ENCODE data around the gene TMEM240. TPM values are rescaled to one million over a fixed set of nuclear protein-coding genes. Genes with fewer than 3 reads are reported as not detected.
"Not testable (repeated sequence)": the region's sequence is repeated elsewhere in the genome, so short reads cannot be mapped to it uniquely, and the experiment has no call there.

Gene TMEM240
- total and polyA plus RNA-seq, 10 of the 15 experiments (the other 5 are each of a cell fraction or from before 2014, with no cell fraction given), result 0.17 to 0.49 TPM; not detected in 8

DNA sequence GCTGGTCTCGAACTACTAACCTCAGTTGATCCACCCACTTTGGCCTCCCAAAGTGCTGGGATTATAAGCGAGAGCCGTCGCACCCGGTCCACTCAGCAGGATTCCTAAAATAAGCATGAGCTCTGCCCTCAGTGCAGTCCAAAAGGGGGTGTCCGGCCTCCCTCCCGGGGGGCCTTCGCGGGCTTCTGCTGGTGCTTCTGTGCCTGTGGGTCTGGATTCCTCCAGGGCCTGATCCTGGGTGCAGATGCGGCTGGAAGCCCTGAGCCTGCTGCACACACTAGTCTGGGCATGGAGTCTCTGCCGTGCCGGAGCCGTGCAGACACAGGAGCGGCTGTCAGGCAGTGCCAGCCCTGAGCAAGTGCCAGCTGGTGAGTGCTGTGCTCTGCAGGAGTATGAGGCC lies 23.5 kb downstream of the TMEM240 start:
- H3K4me3 ChIP-seq; SMC1A ChIA-PET (ENCODE audit: uncharacterized antibody, unreplicated experiment); DNase-seq (ENCODE audit: low read depth, low spot score); BruUV-seq (replicated peaks); CTCF ChIA-PET; H3K27me3 ChIP-seq (replicated peaks in 1 of 2; ENCODE audit: control insufficient read depth in 2 of 2, insufficient read depth in 2 of 2, low read length in 1 of 2); in situ Hi-C loops (cut with MboI); intact Hi-C loops (cut with micrococcal nuclease; ENCODE audit: unreplicated experiment); H3K27ac ChIP-seq (ENCODE audit: control insufficient read depth, insufficient read depth); ATAC-seq; POLR2A ChIA-PET; FAIRE-seq; RAD21 ChIA-PET (ENCODE audit: unreplicated experiment); H3K9me3 ChIP-seq (replicated peaks; ENCODE audit: control insufficient read depth, insufficient read depth, low read length); H3K4me2 ChIP-seq (ENCODE audit: control insufficient read depth, insufficient read depth); H2AFZ ChIP-seq (ENCODE audit: control insufficient read depth, low read depth, low read length); H4K20me1 ChIP-seq (ENCODE audit: control insufficient read depth, insufficient read depth); H3K9ac ChIP-seq (ENCODE audit: control insufficient read depth, insufficient read depth, low read length); H3K4me1 ChIP-seq (ENCODE audit: control insufficient read depth, insufficient read depth, low read length): not testable (repeated sequence)
- 99% methylated on average over 14 of the region's 14 CpGs for WGBS (ENCODE audit: insufficient coverage, insufficient replicate concordance, low lambda C conversion rate, missing lambda C conversion rate)
- H3K79me2 ChIP-seq (ENCODE audit: control insufficient read depth, insufficient read depth, low read length), result peaks cover 12% of the 10 kb centered on the region
- peaks cover 0 to 13% of the 10 kb centered on the region in 2 experiments; a peak in 2 of 4 replicates for H3K36me3 ChIP-seq (ENCODE audit: control insufficient read depth in 2 of 2, insufficient read depth in 2 of 2, low read length in 1 of 2)

DNA sequence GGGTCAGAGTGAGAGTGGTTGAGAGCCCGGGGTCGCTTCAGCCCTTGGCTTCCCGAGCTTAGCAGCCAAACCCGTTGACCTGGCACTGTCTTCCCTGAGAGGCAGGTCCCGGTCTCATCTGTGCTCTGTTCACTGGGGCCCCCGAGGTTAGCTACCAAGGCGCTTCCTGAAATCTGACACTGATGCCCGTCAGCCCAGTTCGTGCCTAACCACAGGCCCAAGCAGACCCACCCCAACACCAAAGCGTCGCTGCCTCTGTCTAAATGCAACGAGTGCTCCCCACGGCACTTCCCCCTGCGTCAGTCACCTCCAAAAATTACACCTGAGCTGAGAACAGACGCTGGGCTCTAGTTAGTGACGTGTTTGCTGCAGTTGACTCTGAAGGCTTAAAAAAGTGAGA lies 26.0 kb downstream of the TMEM240 start:
- DNase-seq (ENCODE audit: low read depth, low spot score); in situ Hi-C loops (cut with MboI); H3K27me3 ChIP-seq (replicated peaks in 1 of 2; ENCODE audit: control insufficient read depth in 2 of 2, insufficient read depth in 2 of 2, low read length in 1 of 2); H3K4me1 ChIP-seq (ENCODE audit: control insufficient read depth, insufficient read depth, low read length); H2AFZ ChIP-seq (ENCODE audit: control insufficient read depth, low read depth, low read length); intact Hi-C loops (cut with micrococcal nuclease; ENCODE audit: unreplicated experiment); H3K9me3 ChIP-seq (replicated peaks; ENCODE audit: control insufficient read depth, insufficient read depth, low read length); RAD21 ChIA-PET (ENCODE audit: unreplicated experiment); H3K4me2 ChIP-seq (ENCODE audit: control insufficient read depth, insufficient read depth); POLR2A ChIA-PET; FAIRE-seq; H4K20me1 ChIP-seq (ENCODE audit: control insufficient read depth, insufficient read depth); SMC1A ChIA-PET (ENCODE audit: uncharacterized antibody, unreplicated experiment); BruUV-seq (replicated peaks); ATAC-seq; H3K36me3 ChIP-seq (ENCODE audit: control insufficient read depth in 2 of 2, insufficient read depth in 2 of 2, low read length in 1 of 2); H3K4me3 ChIP-seq; H3K27ac ChIP-seq (ENCODE audit: control insufficient read depth, insufficient read depth); H3K9ac ChIP-seq (ENCODE audit: control insufficient read depth, insufficient read depth, low read length): not testable (repeated sequence)
- H3K79me2 ChIP-seq (ENCODE audit: control insufficient read depth, insufficient read depth, low read length), result peaks cover 19% of the 10 kb centered on the region
- CTCF ChIA-PET, result interaction anchor here (1.6 kb wide), 1 partner anchor 9 kb away, joined by 3 read pairs; no protein-coding TSS in a partner anchor
- WGBS (ENCODE audit: insufficient coverage, insufficient replicate concordance, low lambda C conversion rate, missing lambda C conversion rate), result 77% methylated on average over 16 of the region's 16 CpGs

- H2AFZ ChIP-seq (ENCODE audit: control insufficient read depth, low read depth, low read length); H3K4me3 ChIP-seq; H3K9me3 ChIP-seq (replicated peaks; ENCODE audit: control insufficient read depth, insufficient read depth, low read length); H3K9ac ChIP-seq (ENCODE audit: control insufficient read depth, insufficient read depth, low read length); H3K36me3 ChIP-seq (ENCODE audit: control insufficient read depth in 2 of 2, insufficient read depth in 2 of 2, low read length in 1 of 2); H3K4me1 ChIP-seq (ENCODE audit: control insufficient read depth, insufficient read depth, low read length); H3K27me3 ChIP-seq (replicated peaks in 1 of 2; ENCODE audit: control insufficient read depth in 2 of 2, insufficient read depth in 2 of 2, low read length in 1 of 2); H3K27ac ChIP-seq (ENCODE audit: control insufficient read depth, insufficient read depth); POLR2A ChIA-PET; ATAC-seq; RAD21 ChIA-PET (ENCODE audit: unreplicated experiment); H4K20me1 ChIP-seq (ENCODE audit: control insufficient read depth, insufficient read depth); CTCF ChIA-PET; BruUV-seq (replicated peaks); H3K4me2 ChIP-seq (ENCODE audit: control insufficient read depth, insufficient read depth); SMC1A ChIA-PET (ENCODE audit: uncharacterized antibody, unreplicated experiment); FAIRE-seq; in situ Hi-C loops (cut with MboI); DNase-seq (ENCODE audit: low read depth, low spot score); intact Hi-C loops (cut with micrococcal nuclease; ENCODE audit: unreplicated experiment): not testable (repeated sequence)
- peaks cover 19% of the 10 kb centered on the region for H3K79me2 ChIP-seq (ENCODE audit: control insufficient read depth, insufficient read depth, low read length)
- WGBS (ENCODE audit: insufficient coverage, insufficient replicate concordance, low lambda C conversion rate, missing lambda C conversion rate), result 82% methylated on average over 13 of the region's 18 CpGs
Observed at GRCh38 chr1:1513675-1514074, 26.7 kb downstream of the TMEM240 start.

Data from GM12878 (cell line).